GM21381 (cell line): Measurements from ENCODE around the gene ABCG4.
"Not testable (repeated sequence)": the region's sequence is repeated elsewhere in the genome, so short reads cannot be mapped to it uniquely, and the experiment has no call there.

ENCODE experiments used
- ATAC-seq: cut with Tn5 transposase; IDR thresholded peaks from one replicate; pipeline ENCODE4 v1.9.1; 2021; ENCODE audit warnings: mild to moderate bottlenecking, moderate library complexity; ENCODE audit not compliant: unreplicated experiment

ABCG4 gene

GRCh38 chr11:119180729-119181676 lies 32.2 kb downstream of the ABCG4 start:
- no peak for ATAC-seq

- no peak for ATAC-seq
Measured at GRCh38 chr11:119181677-119182412, 33.0 kb downstream of the ABCG4 start.

GRCh38 chr11:119184399-119184798 lies 35.5 kb downstream of the ABCG4 start:
- not testable (repeated sequence) for ATAC-seq

GRCh38 chr11:119185981-119186634 lies 37.3 kb downstream of the ABCG4 start:
- ATAC-seq = no peak

GRCh38 chr11:119187123-119187892 lies 38.5 kb downstream of the ABCG4 start:
- ATAC-seq = no peak

- ATAC-seq = no peak
Measured at GRCh38 chr11:119188067-119188466, 39.2 kb downstream of the ABCG4 start.

GRCh38 chr11:119188887-119189286 lies 40.0 kb downstream of the ABCG4 start:
- ATAC-seq = no peak

GRCh38 chr11:119189393-119189792 lies 40.5 kb downstream of the ABCG4 start:
- no peak for ATAC-seq

- ATAC-seq = no peak
Measured at GRCh38 chr11:119190531-119190930, 41.7 kb downstream of the ABCG4 start.

- not testable (repeated sequence) for ATAC-seq
Measured at GRCh38 chr11:119191265-119191664, 42.4 kb downstream of the ABCG4 start.

- no peak for ATAC-seq
Measured at GRCh38 chr11:119192111-119192510, 43.3 kb downstream of the ABCG4 start.

- ATAC-seq = no peak
Measured at GRCh38 chr11:119193001-119193400, 44.1 kb downstream of the ABCG4 start.

GRCh38 chr11:119193626-119194025 lies 44.8 kb downstream of the ABCG4 start:
- no peak for ATAC-seq

GRCh38 chr11:119194811-119195440 lies 46.1 kb downstream of the ABCG4 start:
- no peak for ATAC-seq

- no peak for ATAC-seq
Measured at GRCh38 chr11:119195680-119196079, 46.8 kb downstream of the ABCG4 start.

GRCh38 chr11:119196833-119197483 lies 48.1 kb downstream of the ABCG4 start:
- no peak for ATAC-seq

- ATAC-seq = no peak
Measured at GRCh38 chr11:119198925-119199324, 50.1 kb downstream of the ABCG4 start.

GRCh38 chr11:119201236-119201635 lies 52.4 kb downstream of the ABCG4 start:
- not testable (repeated sequence) for ATAC-seq

- no peak for ATAC-seq
Measured at GRCh38 chr11:119202554-119202953, 53.7 kb downstream of the ABCG4 start.

- no peak for ATAC-seq
Measured at GRCh38 chr11:119204066-119204465, 55.2 kb downstream of the ABCG4 start.
